A673 (cell line): ENCODE data around the gene AP2A1.

Experiments used
- CTCF ChIP-seq: fragments of 300-800, 200-600 bp; sonication (generic); conservative IDR thresholded peaks from 2 replicates; pipeline ENCODE4 v1.5.1; 2017; ENCODE audit warnings: low read depth, mild to moderate bottlenecking, antibody characterized with exemption, low read length, moderate library complexity, mixed read lengths
- EZH2 ChIP-seq: fragments of 200-600 bp; sonication (generic); IDR thresholded peaks from 2 replicates; pipeline ENCODE4 v1.6.1; 2017; ENCODE audit warnings: borderline replicate concordance, low read depth, mild to moderate bottlenecking, mixed read lengths, antibody characterized with exemption, low read length; ENCODE audit not compliant: poor library complexity, severe bottlenecking

- no peak for TF ChIP-seq CTCF
- no peak for TF ChIP-seq EZH2
These were observed 5.6 kb upstream of the AP2A1 start for GRCh38 chr19:49761249-49761624.
